ENCODE data around the gene COL9A1.

DNA sequence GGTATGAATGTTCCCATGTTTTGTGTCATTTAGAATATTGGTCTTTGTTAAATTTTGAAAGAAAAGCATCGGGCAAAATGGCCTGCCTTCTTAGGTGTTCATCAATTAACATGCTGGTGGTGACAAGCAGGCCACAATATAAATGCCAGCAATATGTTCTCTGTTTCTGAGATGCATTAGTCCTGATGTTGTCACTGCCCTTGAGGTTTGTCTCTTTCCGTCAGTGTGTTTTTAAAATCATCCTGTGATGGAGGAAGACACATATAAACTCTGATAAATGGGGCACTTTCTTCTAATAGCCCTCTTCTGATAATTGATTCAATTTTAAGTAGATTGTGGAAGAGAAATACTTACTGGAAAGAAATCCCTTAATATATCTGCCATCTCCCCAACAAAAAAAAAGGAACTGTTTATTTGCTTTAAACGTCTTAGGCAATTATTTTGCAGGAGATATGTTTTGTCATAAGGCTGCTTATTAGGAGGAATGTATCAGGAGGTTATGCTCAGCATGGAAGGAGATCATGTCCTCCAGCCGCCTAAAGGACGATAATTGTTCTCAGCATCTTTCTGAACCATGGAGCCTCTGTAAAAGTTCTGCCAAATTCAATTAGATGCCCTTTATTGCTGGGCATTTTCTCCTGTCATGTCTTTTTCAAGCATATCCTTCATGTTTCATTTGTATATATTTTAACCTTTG is 134.1 kb downstream of the COL9A1 start:
- TF ChIP-seq, protein P1, sequence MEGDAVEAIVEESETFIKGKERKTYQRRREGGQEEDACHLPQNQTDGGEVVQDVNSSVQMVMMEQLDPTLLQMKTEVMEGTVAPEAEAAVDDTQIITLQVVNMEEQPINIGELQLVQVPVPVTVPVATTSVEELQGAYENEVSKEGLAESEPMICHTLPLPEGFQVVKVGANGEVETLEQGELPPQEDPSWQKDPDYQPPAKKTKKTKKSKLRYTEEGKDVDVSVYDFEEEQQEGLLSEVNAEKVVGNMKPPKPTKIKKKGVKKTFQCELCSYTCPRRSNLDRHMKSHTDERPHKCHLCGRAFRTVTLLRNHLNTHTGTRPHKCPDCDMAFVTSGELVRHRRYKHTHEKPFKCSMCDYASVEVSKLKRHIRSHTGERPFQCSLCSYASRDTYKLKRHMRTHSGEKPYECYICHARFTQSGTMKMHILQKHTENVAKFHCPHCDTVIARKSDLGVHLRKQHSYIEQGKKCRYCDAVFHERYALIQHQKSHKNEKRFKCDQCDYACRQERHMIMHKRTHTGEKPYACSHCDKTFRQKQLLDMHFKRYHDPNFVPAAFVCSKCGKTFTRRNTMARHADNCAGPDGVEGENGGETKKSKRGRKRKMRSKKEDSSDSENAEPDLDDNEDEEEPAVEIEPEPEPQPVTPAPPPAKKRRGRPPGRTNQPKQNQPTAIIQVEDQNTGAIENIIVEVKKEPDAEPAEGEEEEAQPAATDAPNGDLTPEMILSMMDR (IDR thresholded peaks at IDR 0.05) = no peak
- TF ChIP-seq POLR2AphosphoS5 (IDR thresholded peaks at IDR 0.05) = no peak

Measured in prostate gland (tissue), 2 donors.